Stimulated activated CD4-positive, alpha-beta T cell treated with anti-CD3 and anti-CD28 coated beads, Interleukin-1b, Interleukin-23, amount 100 ng/mL, for 48 hours (primary cell): Measurements from ENCODE around the gene RORC.
"Not testable (repeated sequence)": the region's sequence is repeated elsewhere in the genome, so short reads cannot be mapped to it uniquely, and the experiment has no call there.

Source experiments
- DNase-seq: peaks from one replicate; pipeline ENCODE4 v3.0.0-alpha.2; 2020

The RORC gene

DNA sequence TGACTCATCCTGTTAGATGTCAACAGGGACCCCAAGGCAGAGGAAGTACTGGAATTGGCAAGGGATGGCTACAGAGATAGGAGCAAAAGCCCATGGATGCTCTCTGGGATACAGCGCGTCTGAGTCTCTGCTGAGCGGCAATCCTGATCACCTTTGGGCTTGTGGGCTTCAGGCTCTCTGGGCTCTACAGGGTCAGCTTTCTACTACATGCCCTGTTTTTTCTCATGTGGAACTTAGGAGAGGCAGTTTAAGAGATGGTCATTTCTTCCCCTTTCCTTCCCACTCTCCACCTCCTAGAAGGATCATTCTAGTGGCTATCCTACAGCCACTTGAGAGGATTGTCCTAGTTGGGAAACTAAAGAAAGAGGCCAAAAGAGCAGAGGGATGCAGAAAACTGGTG, 27.7 kb downstream of the RORC start:
- DNase-seq, result no peak

DNA sequence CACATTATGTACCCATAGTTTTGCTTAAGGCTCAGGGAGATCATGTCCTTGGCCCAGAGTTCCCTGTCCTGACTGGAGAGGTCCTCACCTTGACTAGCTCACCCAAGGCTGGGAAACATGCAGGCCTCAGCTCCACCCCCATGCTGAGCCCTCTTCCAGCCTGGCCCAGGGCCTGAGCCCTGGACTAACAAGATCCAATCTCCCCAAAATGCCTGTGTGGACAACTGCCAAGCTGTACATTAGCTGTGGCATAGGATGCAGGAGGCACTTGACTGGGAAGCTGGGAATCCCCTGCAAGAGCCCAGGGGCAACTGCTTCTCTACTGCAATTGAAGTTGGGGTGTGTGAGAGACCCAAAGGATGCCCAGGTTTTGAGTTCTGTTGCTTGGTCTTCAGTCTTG, 28.4 kb downstream of the RORC start:
- DNase-seq, result no peak

DNA sequence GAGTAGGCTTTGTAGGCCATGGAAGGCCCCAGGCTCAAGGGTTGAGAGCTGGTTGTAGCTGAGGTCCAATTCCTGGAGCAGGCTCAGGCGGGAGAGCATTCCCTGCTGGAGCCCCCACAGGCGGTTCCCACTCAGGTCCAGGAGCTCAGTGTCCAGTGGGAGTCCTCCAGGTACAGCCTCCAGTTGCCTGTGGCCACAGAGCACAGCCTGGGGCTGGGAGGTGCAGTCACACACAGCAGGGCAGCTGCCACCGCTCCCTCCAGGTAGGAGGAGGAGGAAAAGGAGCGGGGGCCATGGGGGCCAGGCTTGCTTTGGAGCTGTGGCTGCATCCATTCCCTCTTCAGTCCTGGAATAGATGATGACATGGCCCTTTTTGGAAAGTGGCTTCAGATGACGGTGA, 29.2 kb downstream of the RORC start:
- DNase-seq, result no peak

DNA sequence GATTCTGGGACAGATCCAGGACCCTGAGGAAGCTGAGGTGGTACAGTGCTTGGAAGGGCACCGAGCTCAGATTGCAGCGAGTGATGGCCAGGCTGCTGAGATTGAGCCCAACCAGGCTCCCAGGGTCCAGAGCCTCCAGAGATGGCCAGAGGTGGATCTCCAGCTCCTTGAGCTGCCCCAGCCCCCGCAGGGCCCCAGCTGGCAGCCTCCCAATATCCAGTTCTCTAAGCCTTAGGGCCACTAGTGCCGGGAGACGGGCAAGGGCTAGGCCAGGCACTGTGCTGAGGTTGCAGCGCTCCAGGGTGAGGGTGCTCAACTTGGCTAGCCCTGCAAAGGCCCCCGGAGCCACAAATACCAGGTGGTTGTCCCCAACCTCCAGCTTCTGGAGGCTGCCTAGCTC, 29.8 kb downstream of the RORC start:
- DNase-seq, result no peak

DNA sequence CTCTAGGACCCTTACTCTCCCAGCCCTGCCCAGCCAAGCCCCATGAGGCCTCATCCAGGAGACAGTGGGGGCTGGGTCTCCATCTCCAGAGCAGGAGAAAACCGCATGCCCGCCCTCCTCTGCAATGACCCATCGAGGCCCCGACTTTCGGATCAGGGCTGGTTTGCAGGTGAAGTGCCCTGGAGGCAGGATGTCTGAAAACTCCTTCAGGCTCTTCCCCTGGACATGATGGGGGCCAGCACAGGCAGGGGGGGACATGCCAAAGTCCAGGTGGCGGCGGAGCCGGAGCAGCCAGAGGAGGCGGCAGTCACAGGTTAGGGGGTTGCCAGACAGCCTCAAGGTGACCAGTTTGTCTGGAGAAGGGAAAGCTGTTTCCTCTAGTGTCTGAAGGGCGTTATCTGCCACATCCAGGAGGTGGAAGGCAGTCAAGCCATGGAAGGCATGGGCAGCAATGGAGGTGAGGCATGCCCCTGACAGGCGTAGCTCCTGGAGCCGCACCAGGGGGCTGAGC, 30.2 kb downstream of the RORC start:
- no peak for DNase-seq

DNA sequence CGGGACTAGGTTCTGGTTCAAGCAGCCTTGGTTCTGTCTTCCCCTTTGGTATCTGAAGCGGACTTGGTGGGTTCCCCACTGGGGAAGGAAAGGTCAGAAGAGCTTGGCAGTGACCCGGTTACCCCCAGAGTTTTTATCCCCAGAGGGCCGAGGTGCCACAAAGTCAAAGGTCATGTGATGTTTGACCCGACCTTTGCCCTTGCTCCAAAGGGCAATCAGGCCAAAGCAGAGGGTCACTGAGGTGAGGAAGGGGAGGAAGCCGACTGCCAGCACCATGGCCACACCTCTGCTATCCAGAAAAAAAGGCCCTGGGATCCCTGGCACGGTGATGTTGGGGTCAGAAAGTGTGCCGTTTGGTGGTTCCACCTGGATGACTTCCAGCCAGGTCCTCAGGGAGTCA, 30.8 kb downstream of the RORC start:
- no peak for DNase-seq

DNA sequence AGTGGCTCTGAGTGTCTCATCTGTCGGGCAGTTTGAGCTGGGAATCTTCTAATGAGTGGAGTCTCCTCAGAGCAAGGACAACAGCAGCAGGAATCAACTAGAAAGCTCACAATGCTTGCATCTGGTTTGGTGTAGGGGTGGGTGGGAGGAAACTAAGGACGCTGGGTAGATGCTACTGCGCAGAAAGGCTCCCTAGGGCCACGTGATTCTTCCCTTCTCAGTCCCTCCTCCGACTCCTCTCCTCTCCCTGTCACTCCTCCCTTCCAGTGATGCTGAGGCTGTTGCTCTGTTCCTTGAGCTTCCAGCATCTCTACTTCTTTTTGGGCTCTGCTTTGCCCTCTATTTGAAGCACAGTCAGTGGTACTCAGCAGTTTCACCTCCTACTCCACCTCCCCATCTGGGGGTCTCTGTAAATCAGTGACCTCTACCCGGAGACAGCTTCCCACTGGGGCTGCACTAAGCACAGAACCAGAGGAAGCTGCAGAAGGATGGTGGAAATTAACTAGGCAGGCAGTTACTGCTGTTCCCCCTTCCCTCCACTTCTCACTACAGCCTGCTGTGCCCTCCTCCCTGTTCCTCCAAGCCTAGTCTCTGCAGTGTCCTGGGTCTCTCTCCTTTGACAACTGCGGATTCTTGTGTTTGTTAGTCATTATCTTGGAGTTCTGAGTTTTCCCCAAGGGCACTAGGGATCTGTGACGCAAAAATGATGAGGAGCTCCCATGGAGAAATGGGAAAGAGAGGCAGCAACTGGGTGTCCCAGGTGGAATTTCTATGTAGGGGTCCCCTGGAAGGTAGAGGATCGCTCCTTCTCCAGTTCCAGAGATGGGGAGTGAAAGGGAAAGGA, 32.2 kb downstream of the RORC start:
- no peak for DNase-seq

DNA sequence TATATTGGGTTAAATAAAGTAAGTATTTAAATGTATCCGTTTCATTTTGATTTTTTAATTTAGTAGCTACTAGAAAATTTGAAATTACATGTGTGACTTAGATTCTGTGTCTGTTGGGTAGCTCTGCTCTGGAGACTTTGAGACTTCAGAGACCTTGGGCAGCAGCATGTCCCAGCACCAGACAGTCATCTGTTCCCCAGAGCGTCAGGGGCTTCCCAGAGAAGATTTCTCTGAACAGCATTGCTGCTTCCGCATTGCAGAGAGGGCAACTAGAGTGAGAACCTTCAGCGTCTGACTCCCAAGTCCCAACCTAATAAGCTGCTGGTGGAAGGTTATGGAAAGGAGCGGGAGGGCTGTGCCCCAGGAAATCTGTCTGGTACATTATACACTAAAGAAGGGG, 33.0 kb downstream of the RORC start:
- DNase-seq, result no peak

DNA sequence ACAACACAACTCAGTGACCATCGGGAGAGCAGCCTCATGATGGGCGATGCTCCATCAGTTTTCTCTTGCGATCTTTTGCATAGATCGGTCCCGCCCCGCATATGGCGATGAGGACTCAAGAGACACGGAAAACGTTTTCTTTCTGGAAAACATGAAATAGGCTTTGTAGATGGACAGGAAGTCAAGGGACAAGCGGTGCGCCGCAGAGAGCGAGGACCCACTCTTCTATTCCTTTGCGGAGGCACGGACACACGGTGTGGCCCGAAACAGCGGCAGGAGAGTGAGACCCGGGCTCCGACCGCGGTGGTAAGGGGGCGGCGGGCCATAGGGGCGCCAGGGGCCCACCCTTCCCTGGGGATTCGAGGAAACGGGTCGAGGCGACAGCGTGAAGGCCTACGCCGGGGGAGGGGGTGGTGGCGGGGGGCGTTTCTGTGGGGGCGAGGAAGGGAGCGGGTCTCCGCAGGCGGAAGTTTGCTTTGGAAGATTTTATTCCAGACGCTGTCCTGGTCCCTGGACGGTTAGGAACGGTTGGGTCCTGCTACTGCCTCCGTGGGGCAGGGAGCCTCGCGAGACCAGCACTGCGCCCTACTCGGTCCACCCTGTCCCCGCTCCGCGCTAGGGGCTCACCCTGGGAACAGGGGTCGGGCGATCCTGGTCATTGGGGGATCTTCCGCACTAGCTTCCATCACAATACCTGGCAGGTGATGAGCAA, 40.5 kb downstream of the RORC start:
- no peak for DNase-seq

DNA sequence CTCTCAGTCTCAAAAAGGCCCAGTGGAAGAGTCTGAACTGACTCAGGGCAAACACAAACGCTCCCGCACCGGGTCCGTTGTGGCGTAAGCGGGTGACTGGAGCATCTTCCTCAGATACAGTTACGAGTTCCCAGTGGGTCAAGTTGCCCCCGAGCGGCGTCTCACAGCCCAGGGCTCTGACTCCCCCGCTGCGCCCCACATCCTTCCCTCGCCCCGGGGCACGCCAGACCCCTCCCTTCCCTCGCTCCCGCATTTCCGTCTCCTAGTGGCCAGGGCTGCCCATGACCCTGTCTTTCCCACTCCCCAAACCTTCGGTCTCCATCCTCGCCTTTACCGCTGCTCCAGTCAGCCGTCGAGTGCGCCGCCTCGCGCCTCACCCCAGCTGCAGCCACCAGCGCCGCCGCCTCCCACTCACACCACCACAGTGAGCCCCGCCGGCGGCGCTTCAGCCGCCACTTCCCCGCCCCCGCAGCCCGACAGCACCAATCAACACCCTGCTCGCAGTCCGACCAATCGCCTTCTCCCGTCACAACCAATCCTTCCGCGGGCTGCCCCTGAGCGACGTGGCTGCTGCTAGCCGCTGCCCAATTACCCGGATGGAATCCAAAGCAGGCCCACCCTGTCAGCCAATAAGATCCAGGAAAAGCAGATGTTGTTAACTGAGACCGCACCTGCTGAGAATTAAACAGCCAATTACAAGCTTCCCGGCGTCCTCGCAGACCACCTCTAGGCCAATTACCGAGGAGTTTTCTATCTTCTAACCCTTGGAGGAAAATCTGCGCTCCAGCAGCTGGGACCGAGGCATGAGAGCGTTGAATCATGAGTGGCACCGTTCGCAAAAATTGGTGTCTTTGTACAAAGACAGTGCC, 41.3 kb downstream of the RORC start, which contains the start of gene TDRKH:
TDRKH (minus strand) TSS at position 430 of the 869 bp plus-strand sequence. CDS start 7,478 bp downstream, outside the sequence.
- peak; percentile 99 for DNase-seq

DNA sequence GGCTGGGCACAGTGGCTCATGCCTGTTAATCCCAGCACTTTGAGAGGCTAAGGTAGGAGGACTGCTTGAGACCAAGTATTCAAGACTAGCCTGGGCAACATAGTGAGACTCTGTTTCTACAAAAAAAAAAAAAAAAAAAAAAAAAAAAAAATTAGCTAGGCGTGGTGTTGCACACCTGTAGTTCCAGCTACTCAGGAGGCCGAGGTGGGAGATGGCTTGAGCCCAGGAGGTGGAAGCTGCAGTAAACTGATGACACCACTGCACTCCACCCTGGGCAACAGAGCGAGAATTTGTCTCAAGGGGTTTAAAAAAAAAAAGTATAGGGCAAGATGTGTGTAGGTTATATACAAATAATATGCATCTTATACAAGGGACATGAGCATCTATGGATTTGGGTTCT, 43.9 kb downstream of the RORC start:
- no peak for DNase-seq

DNA sequence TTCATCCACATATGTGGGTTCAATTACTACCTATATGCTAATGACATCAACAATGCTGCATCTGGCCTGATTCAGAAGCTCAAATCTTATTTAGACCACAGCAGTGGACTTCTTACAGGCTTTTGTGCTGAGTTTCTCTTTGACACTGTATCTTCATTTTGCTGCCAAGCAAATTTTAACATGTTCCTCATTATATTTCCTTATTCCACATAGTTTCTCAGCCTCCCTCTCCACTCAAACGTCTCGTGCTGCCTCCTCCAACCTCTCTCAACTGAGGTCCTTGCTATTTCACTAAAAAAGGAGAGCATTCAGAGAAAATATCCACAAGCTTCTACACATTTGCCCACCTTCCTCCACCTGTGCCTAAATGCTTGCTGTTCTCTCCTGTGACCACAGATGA, 47.8 kb downstream of the RORC start:
- DNase-seq, result no peak

DNA sequence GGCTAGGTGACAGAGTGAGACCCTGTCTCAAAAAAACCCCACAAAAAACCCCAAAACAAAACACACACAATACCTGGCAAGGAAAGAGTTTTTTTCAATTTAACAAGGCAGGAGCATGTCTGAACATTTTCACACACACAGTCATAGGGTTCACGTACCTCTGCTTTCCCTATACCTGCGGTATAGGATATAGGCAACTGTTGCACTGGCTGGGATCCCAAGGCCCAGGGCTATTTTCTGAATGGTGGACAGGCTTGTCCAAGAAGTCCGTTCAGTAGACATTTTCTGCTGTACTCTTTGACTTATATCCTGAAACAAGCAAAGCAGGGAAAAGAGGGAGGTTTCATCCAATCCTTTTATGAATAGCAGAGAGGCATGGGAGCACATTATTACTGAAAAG, 48.9 kb downstream of the RORC start:
- DNase-seq, result no peak

DNA sequence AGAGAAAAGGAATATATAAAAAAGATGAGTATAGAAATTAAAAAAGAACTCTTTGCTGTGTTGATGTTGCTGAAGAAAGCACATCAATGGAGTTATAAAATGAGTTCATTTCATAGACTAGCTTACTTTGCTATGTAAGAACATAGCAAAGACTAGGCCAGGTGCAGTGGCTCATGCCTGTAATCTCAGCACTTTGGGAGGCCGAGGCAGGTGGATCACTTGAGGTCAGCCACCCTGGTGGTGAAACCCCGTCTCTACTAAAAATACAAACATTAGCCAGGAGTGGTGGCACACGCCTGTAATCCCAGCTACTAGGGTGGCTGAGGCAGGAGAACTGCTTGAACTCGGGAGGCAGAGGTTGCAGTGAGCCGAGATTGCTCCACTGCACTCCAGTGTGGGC, 49.6 kb downstream of the RORC start:
- DNase-seq, result not testable (repeated sequence)

DNA sequence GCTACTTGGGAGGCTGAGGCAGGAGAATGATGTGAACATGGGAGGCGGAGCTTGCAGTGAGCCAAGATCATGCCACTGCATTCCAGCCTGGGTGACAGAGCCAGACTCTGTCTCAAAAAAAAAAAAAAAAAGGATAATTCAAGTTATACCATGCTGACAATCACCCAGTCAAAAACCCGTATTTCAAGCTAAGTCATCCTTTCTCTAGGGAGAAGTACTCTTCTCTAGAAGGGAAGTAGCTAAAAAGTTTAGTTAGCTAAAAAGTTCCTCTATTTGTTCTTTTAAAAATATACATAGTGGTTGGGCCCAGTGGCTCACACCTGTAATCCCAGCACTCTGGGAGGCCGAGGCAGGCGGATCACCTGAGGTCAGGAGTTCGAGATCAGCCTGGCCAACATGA, 50.9 kb downstream of the RORC start:
- not testable (repeated sequence) for DNase-seq

DNA sequence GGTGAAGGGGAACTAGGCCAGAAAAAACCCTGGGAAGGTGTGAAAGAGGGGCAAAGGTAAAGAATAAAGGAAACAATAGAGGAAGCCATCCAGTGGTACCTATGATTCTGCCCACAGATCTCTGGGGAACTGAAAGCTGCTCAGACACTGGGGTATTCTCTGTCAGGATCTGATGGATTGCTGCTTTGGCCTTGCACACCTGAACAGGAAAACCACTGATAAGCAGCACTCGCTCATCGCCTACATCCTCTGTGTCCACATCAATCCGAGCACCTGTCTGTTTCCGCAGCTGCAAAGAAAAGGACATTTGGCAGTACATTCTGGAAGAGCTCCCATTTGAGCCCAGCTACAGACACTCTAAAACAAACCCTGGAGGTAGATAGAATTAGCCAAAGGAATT, 51.8 kb downstream of the RORC start:
- no peak for DNase-seq

DNA sequence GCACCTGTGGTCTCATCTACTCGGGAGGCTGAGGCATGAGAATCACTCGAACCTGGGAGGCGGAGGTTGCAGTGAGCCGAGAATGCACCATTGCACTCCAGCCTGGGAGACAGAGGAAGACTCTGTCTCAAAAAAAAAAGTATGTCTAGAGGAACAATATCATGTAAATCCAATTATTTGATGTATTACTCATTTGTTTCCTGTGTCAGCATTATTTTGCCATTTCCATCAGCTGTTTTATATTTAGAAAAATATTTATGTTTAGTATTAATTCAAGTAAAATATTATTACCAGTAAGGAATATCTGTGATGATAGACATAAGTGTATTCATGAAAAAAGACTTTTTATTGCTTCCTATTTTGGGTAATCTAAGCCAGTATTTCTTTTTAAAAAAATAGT, 54.3 kb downstream of the RORC start:
- no peak for DNase-seq

DNA sequence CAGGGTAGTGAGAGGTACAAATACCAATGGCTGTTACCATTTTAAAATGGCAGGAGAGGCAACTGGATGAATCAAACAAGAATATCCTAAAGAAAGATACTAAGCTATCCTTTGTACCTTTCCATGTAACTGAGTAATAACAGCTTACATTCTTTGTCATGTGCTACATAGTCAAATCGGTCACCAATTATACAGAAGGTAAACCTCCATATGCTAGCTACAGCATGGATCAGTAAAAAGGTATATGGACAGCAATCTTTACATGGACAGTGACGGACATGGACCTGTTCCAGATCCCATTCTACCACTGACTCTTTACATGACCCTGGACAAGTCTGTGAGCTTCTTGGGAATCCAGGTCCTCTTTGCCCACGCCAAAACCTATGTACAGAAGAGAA, 54.9 kb downstream of the RORC start:
- no peak for DNase-seq

DNA sequence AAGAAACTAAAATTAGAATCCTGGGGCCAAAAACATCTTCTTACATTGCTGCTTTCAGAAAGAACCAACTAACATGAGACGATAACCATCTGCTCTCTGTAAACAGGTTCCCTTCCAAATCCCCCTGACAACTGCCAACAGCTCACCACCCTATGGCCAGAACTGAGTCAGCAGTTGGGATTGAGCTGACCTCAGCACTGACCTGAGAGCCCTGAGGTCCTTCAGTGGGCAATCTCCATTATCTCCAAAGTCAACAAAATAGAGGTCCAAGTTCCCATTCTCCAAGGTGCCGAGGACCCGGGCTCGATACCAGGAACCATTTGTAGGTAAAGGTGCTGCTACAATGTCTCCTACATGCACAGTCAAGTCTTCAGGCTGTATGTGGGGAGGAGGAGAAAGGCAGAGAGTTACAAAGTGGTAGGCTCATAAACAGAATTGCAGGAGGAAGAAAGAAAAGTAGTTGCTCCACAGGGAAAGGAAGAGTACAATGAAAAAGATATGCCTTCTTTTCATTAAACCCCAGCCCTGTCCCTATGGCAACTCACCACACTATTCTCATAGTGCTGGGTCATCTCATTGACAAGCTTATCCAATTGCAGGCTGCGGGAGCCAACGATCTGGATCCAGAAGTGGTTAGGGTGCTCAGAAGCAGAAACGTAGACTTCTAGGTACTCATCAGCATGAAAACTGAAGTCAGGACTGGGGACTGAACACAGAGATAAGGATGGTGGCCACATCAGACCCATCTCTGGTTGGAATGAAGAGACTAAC, 55.5 kb downstream of the RORC start:
- DNase-seq, result no peak

DNA sequence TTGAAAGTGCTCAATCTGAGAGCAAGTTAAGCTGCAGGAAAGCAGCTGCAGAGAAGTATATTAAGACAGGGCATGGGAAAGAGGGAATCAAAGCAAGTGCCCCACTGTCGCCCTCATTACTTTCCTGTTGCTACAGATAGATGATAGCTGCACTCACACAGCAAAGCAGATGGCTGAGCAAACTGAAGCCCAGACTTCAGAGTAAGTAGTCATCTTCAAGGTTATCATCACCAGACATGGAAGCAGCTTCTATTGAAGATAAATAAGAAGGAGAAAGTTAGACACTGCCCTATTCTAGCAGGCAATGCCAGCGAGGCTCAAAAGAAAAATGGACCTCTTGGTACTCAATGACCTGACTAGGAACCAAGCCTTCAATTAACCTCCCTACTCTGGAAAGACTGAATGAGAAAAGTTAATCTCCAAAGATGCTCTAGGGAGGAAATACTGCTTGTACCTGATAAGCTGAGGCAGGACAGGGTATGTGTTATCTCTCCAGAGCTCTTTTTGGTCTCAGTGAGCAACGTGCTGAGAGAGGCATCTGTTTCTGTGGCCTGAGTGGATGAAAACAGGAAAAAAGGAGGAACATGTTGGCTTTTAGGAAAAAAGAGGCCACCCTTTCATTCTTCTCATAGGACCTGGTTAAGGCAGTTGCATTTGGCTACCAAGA, 57.2 kb downstream of the RORC start:
- no peak for DNase-seq

DNA sequence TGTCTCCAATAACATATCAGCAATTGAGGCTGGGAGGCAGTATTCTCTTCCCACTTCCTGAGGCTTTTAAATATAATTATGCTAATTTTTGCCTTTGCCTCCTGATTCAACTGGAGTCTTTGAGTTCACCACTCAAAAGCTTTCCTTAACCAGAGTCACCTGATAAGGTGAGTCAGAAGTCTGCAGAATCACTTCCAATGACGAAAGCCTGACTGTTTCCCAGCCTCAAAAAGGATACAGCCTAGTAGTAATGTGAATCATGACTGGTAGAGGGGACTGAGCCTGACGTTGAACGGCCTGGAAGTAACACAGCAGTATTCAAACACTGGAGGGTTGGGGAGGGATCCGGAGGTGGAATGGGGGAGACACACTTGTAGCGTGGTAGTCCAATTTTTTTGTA, 57.9 kb downstream of the RORC start:
- no peak for DNase-seq

DNA sequence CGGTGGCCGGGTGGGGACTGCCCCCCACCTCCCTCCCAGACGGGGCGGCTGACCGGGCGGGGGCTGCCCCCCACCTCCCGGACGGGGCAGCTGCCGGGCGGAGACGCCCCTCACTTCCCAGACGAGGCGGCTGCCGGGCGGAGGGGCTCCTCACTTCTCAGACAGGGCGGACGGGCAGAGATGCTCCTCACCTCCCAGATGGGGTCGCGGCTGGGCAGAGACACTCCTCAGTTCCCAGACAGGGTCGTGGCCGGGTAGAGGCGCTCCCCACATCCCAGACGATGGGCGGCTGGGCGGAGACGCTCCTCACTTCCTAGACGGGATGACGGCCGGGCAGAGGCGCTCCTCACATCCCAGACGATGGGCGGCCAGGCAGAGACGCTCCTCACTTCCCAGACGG, 62.3 kb downstream of the RORC start:
- DNase-seq, result not testable (repeated sequence)
